Neural cell (in vitro differentiated cells): ENCODE data around the gene SLC6A18. TPM values are rescaled to one million over a fixed set of nuclear protein-coding genes. Genes with fewer than 3 reads are reported as not detected.

Source experiments
- H2AFZ ChIP-seq: fragments of 200-600, 300-800 bp; sonication (generic), shearing (Covaris generic); 2 replicates; pipeline ENCODE4 v1.6.0; 2014; ENCODE audit warnings: low read depth, mild to moderate bottlenecking, antibody characterized with exemption, low read length, moderate library complexity
- H3F3A ChIP-seq: fragments of 200-600 bp; shearing (Covaris generic); 2 replicates; pipeline ENCODE4 v1.6.1; 2016; ENCODE audit warnings: mild to moderate bottlenecking, moderate library complexity, mixed read lengths, antibody characterized with exemption, low read length; ENCODE audit not compliant: insufficient read depth, poor library complexity, severe bottlenecking
- H3K27ac ChIP-seq: fragments of 200-600, 300-800 bp; sonication (generic), shearing (Covaris generic); 2 replicates; pipeline ENCODE4 v1.5.1; 2014; ENCODE audit warnings: mild to moderate bottlenecking, low read length, moderate library complexity
- H3K27me3 ChIP-seq: fragments of 300-800, 200-600 bp; sonication (generic), shearing (Covaris generic); 2 replicates; pipeline ENCODE4 v1.6.0; 2014; ENCODE audit warnings: mild to moderate bottlenecking, low read depth, low read length, moderate library complexity; ENCODE audit not compliant: insufficient read depth
- H3K36me3 ChIP-seq: fragments of 300-800, 200-600 bp; sonication (generic), shearing (Covaris generic); 2 replicates; pipeline ENCODE4 v1.5.1; 2014; ENCODE audit warnings: mild to moderate bottlenecking, antibody characterized with exemption, low read length, moderate library complexity; ENCODE audit not compliant: insufficient read depth
- H3K4me2 ChIP-seq: fragments of 300-800, 200-600 bp; sonication (generic), shearing (Covaris generic); 2 replicates; pipeline ENCODE4 v1.6.0; 2014; ENCODE audit warnings: mild to moderate bottlenecking, low read length
- H3K4me3 ChIP-seq: fragments of 300-800, 200-600 bp; sonication (generic), shearing (Covaris generic); 2 replicates; pipeline ENCODE4 v1.5.1; 2014; ENCODE audit warnings: mild to moderate bottlenecking, low read length, moderate library complexity
- H3K79me2 ChIP-seq: fragments of 200-600 bp; shearing (Covaris generic); replicated peaks from 2 replicates; pipeline ENCODE4 v1.6.0; 2014; ENCODE audit warnings: mild to moderate bottlenecking, low read length, moderate library complexity; ENCODE audit not compliant: insufficient read depth
- H3K9ac ChIP-seq: fragments of 300-800, 200-600 bp; sonication (generic), shearing (Covaris generic); 2 replicates; pipeline ENCODE4 v1.6.1; 2016; ENCODE audit warnings: mild to moderate bottlenecking, low read length, mixed read lengths
- H3K9me2 ChIP-seq: fragments of 200-600 bp; shearing (Covaris generic); 2 replicates; pipeline ENCODE4 v1.6.1; 2016; ENCODE audit warnings: mild to moderate bottlenecking, low read length, mixed read lengths; ENCODE audit not compliant: insufficient read depth
- H3K9me3 ChIP-seq: fragments of 200-600, 300-800 bp; sonication (generic), shearing (Covaris generic); 2 replicates; pipeline ENCODE4 v1.6.1; 2016; ENCODE audit warnings: mild to moderate bottlenecking, mixed run types, low read length, moderate library complexity, mixed read lengths
- H4K20me1 ChIP-seq: fragments of 200-600 bp; shearing (Covaris generic); 2 replicates; pipeline ENCODE4 v1.6.1; 2016; ENCODE audit warnings: mild to moderate bottlenecking, mixed run types; ENCODE audit not compliant: insufficient read depth
- CTCF ChIP-seq: fragments of 450-650 bp; IDR thresholded peaks from 2 replicates; pipeline ENCODE4 v1.5.1; 2014; ENCODE audit warnings: antibody characterized with exemption, mild to moderate bottlenecking, moderate library complexity; ENCODE audit not compliant: poor library complexity, severe bottlenecking
- EP300 ChIP-seq: fragments of 450-650 bp; conservative IDR thresholded peaks from 2 replicates; pipeline ENCODE4 v1.6.1; 2014; ENCODE audit warnings: antibody characterized with exemption, mild to moderate bottlenecking, moderate library complexity; ENCODE audit not compliant: poor library complexity, severe bottlenecking
- EZH2 ChIP-seq: fragments of 200-600, 300-800 bp; shearing (Covaris generic), sonication (generic); IDR thresholded peaks from 2 replicates; pipeline ENCODE4 v1.6.1; 2014; ENCODE audit warnings: antibody characterized with exemption, low read length, borderline replicate concordance, mild to moderate bottlenecking; ENCODE audit not compliant: insufficient read depth, poor library complexity, severe bottlenecking
- MXI1 ChIP-seq: fragments of 450-650 bp; conservative IDR thresholded peaks from 2 replicates; pipeline ENCODE4 v1.6.1; 2014; ENCODE audit warnings: antibody characterized with exemption, mild to moderate bottlenecking; ENCODE audit not compliant: poor library complexity, severe bottlenecking
- POLR2AphosphoS5 ChIP-seq: IDR thresholded peaks from 2 replicates; pipeline ENCODE4 v1.6.1; 2012
- RAD21 ChIP-seq: fragments of 450-650 bp; conservative IDR thresholded peaks from 2 replicates; pipeline ENCODE4 v1.6.1; 2014; ENCODE audit warnings: antibody characterized with exemption, mild to moderate bottlenecking, moderate library complexity
- TAF1 ChIP-seq: IDR thresholded peaks from 2 replicates; pipeline ENCODE4 v1.6.1; 2012; ENCODE audit warnings: low read depth
- polyA plus RNA-seq: library from polyadenylated mRNA; depleted of rRNA; stranded (reverse); fragments of >200 nt; gene quantifications from 2 replicates; pipeline ENCODE4 v1.2.3, GENCODE V29; 2014
- TF ChIP-seq, protein P1 (sequence below): IDR thresholded peaks from 2 replicates; pipeline ENCODE4 v1.6.1; 2012; ENCODE audit warnings: borderline replicate concordance

SLC6A18 gene
- polyA plus RNA-seq, 1 donor from 2014 or later: not detected

GRCh38 chr5:1190837-1191239 lies 34.3 kb upstream of the SLC6A18 start:
- Histone ChIP-seq H3K9me2 (no peaks in the 10 kb centered on the region), H3K79me2 (no peaks in the 10 kb centered on the region), H2AFZ (peak overlapping the region; percentile 7), H3K27me3 (no peaks in the 10 kb centered on the region), H3K9me3 (no peaks in the 10 kb centered on the region), H3K36me3 (no peaks in the 10 kb centered on the region), H3K4me2 (no peak overlapping the region), H3F3A (no peaks in the 10 kb centered on the region), H3K9ac (peak overlapping the region; percentile 6), H3K27ac (peak overlapping the region; percentile 49), H3K4me3 (no peak overlapping the region), H4K20me1 (no peaks in the 10 kb centered on the region)
- no peak for TF ChIP-seq CTCF
- no peak for TF ChIP-seq EP300
- TF ChIP-seq EZH2: no peak
- TF ChIP-seq MXI1: no peak
- TF ChIP-seq POLR2AphosphoS5: no peak
- TF ChIP-seq TAF1: no peak
- TF ChIP-seq RAD21: no peak

- no peak overlapping the region for H3K4me2 ChIP-seq
- H3K79me2 ChIP-seq: no peaks in the 10 kb centered on the region
- H2AFZ ChIP-seq: no peak overlapping the region
- H3K27ac ChIP-seq: no peak overlapping the region
- TF ChIP-seq RAD21 (no peak), CTCF (no peak), MXI1 (no peak), EP300 (no peak)
- TF ChIP-seq, protein P1, sequence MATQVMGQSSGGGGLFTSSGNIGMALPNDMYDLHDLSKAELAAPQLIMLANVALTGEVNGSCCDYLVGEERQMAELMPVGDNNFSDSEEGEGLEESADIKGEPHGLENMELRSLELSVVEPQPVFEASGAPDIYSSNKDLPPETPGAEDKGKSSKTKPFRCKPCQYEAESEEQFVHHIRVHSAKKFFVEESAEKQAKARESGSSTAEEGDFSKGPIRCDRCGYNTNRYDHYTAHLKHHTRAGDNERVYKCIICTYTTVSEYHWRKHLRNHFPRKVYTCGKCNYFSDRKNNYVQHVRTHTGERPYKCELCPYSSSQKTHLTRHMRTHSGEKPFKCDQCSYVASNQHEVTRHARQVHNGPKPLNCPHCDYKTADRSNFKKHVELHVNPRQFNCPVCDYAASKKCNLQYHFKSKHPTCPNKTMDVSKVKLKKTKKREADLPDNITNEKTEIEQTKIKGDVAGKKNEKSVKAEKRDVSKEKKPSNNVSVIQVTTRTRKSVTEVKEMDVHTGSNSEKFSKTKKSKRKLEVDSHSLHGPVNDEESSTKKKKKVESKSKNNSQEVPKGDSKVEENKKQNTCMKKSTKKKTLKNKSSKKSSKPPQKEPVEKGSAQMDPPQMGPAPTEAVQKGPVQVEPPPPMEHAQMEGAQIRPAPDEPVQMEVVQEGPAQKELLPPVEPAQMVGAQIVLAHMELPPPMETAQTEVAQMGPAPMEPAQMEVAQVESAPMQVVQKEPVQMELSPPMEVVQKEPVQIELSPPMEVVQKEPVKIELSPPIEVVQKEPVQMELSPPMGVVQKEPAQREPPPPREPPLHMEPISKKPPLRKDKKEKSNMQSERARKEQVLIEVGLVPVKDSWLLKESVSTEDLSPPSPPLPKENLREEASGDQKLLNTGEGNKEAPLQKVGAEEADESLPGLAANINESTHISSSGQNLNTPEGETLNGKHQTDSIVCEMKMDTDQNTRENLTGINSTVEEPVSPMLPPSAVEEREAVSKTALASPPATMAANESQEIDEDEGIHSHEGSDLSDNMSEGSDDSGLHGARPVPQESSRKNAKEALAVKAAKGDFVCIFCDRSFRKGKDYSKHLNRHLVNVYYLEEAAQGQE: no peak
- H3K36me3 ChIP-seq: no peaks in the 10 kb centered on the region
- H3K9me3 ChIP-seq: no peaks in the 10 kb centered on the region
- no peak overlapping the region for H3K4me3 ChIP-seq
- H3K9me2 ChIP-seq: no peaks in the 10 kb centered on the region
- H3F3A ChIP-seq: no peaks in the 10 kb centered on the region
- no peaks in the 10 kb centered on the region for H4K20me1 ChIP-seq
- H3K27me3 ChIP-seq: no peaks in the 10 kb centered on the region
- H3K9ac ChIP-seq: no peak overlapping the region
Measured at GRCh38 chr5:1192971-1193590, 32.1 kb upstream of the SLC6A18 start.
